ENCODE results near the gene AGL. TPM values are rescaled to one million over a fixed set of nuclear protein-coding genes. Genes with fewer than 3 reads are reported as not detected.

AGL gene
- polyA plus RNA-seq, 2 of the 4 experiments (the other 2 are of a cell fraction), result 5.5 to 7.4 TPM

- TF ChIP-seq CEBPB (IDR thresholded peaks at IDR 0.05) (no peak), USF2 (IDR thresholded peaks at IDR 0.05) (no peak), EP300 (IDR thresholded peaks at IDR 0.05) (no peak)
Measured at GRCh38 chr1:99963041-99963795, 113.1 kb downstream of the AGL start (continued).

GRCh38 chr1:99964806-99965205 is 114.6 kb downstream of the AGL start:
- Histone ChIP-seq H3K4me3 (no peak overlapping the region), H3K9me3 (no peaks in the 10 kb centered on the region), H3K4me1 (0 out of 3 replicates have a peak, but pooled peaks cover 3% of the 10 kb centered on the region), H3K27ac (no peak overlapping the region), H3K4me2 (no peak overlapping the region)
- FAIRE-seq (no peak), ATAC-seq (no peak), DNase-seq (ENCODE audit: low read depth in 1 of 2, low spot score in 1 of 2) (no peak)
- ChIA-PET POLR2A (no interaction called here), CTCF (no interaction called here)
- no peak for TF ChIP-seq HES2 (IDR thresholded peaks at IDR 0.05)
- TF ChIP-seq POLR2A (IDR thresholded peaks at IDR 0.05; ENCODE audit: low read length), result no peak
- no peak for TF ChIP-seq RCOR1 (IDR thresholded peaks at IDR 0.05; ENCODE audit: low read depth, low read length)
- no peak for TF ChIP-seq BHLHE40 (IDR thresholded peaks at IDR 0.05; ENCODE audit: low read depth, low read length)
- no peak for TF ChIP-seq MYC (IDR thresholded peaks at IDR 0.05; ENCODE audit: borderline replicate concordance, low read length)
- no peak for TF ChIP-seq HDAC2 (IDR thresholded peaks at IDR 0.05)
- no peak for TF ChIP-seq BCL3 (IDR thresholded peaks at IDR 0.05)
- no peak for TF ChIP-seq ZFP36 (IDR thresholded peaks at IDR 0.05; ENCODE audit: borderline replicate concordance, partially characterized antibody)
- no peak for TF ChIP-seq PBX3 (IDR thresholded peaks at IDR 0.05)
- no peak for TF ChIP-seq USF2 (IDR thresholded peaks at IDR 0.05)
- no peak for TF ChIP-seq FOSL2 (IDR thresholded peaks at IDR 0.05)
- no peak for TF ChIP-seq FOSL2 (CRISPR knock-in tag; IDR thresholded peaks at IDR 0.05)
- WGBS (ENCODE audit: missing lambda C conversion rate), result 60% methylated on average over 3 of the region's 3 CpGs

- ATAC-seq (no peak), FAIRE-seq (no peak), DNase-seq (ENCODE audit: low read depth in 1 of 2, low spot score in 1 of 2) (no peak)
- Histone ChIP-seq H3K4me3 (no peak overlapping the region), H3K9me3 (no peaks in the 10 kb centered on the region), H3K4me1 (peaks cover 4% of the 10 kb centered on the region; the same call in 1 of the 3 replicates), H3K4me2 (no peak overlapping the region), H3K27ac (no peak overlapping the region)
- 67% methylated on average over 2 of the region's 2 CpGs for WGBS (ENCODE audit: missing lambda C conversion rate)
- POLR2A ChIA-PET, result no interaction called here
- CTCF ChIA-PET, result no interaction called here
- no peak for TF ChIP-seq ELK1 (IDR thresholded peaks at IDR 0.05; ENCODE audit: low read depth, low read length)
Measured at GRCh38 chr1:99965646-99966375, 115.7 kb downstream of the AGL start.
